Prostate gland (tissue), 2 donors: Measurements from ENCODE around the gene GTPBP1.

Source experiments
- CTCF ChIP-seq, 4 experiments: fragments of 200-600 bp in 2 of 4; fragments of 450-650 bp in 2 of 4; sonication (generic) in 2 of 4; IDR thresholded peaks; 1 replicate in 3 of 4; 2 replicates in 1 of 4; pipeline ENCODE4 v1.5.1; 2016 to 2019; ENCODE audit warnings: antibody characterized with exemption in 4 of 4, mild to moderate bottlenecking in 2 of 4, moderate library complexity in 2 of 4
- POLR2A ChIP-seq: fragments of 450-650 bp; IDR thresholded peaks from one replicate; pipeline ENCODE4 v1.6.1; 2016; ENCODE audit warnings: antibody characterized with exemption, mild to moderate bottlenecking
- POLR2AphosphoS5 ChIP-seq: sonication (generic); formaldehyde crosslinking; IDR thresholded peaks from one replicate; pipeline ENCODE4 v1.6.1; 2017; ENCODE audit warnings: antibody characterized with exemption

- TF ChIP-seq POLR2AphosphoS5 (no peak), CTCF (IDR thresholded peaks at IDR 0.05) (no peak), POLR2A (no peak)
Observed at GRCh38 chr22:38735465-38736256, 29.9 kb downstream of the GTPBP1 start.
